ENCODE results near the gene VCY. TPM values are rescaled to one million over a fixed set of nuclear protein-coding genes. Genes with fewer than 3 reads are reported as not detected.
"Not testable (repeated sequence)": the region's sequence is repeated elsewhere in the genome, so short reads cannot be mapped to it uniquely, and the experiment has no call there.

The VCY gene
- polyA plus RNA-seq: not detected in 3 replicates
- not detected for polyA plus RNA-seq (2011; ENCODE audit: low read depth)
- not detected in 2 replicates for polyA plus RNA-seq (2011; cell fraction: cytosol; rRNA removed)
- polyA plus RNA-seq (2011; cell fraction: nucleus; rRNA removed): not detected in 2 replicates
- polyA plus RNA-seq (2012; ENCODE audit: low replicate concordance): not detected in 2 replicates
- not detected in 3 replicates for polyA minus RNA-seq
- polyA minus RNA-seq (2011; cell fraction: cytosol; rRNA and poly(A)+ RNA removed): not detected
- polyA minus RNA-seq (2011; cell fraction: nucleus; rRNA and poly(A)+ RNA removed): not detected in 2 replicates

DNA sequence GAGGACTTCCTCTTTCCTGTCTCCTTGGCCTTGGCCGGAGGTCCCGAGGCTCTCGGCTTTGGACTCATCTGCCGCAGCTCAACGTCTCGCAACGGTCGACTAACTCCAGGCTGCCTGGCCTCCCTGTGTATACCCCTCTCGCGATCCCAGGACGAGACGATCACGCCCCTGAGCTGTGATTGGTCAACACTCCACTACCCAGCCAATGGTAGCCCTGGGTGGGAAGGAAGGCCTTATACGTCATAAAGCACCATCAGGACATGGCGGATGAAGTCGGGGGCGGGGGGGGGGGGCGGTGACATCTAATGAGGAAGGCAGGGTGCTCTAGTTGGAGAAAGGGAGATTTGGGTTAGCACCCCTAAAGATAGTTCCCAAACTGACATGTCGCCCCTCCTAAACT, at the start of gene VCY:
Gene VCY, minus strand, starts transcription at position 101 of the 400 bp plus-strand sequence. Its CDS starts 33 bp downstream, at position 68.
- not testable (repeated sequence) for FAIRE-seq; H3K9ac ChIP-seq (ENCODE audit: control insufficient read depth, extremely low read depth, insufficient read depth, low read length)

GRCh38 chrY:14030395-14030794, 44.1 kb upstream of the VCY start:
- H3K27ac ChIP-seq (ENCODE audit: control insufficient read depth, insufficient read depth, low read length); H3K4me3 ChIP-seq (ENCODE audit: control insufficient read depth in 2 of 3, extremely low read depth in 1 of 3, insufficient read depth in 2 of 3, low read depth in 1 of 3, low read length in 3 of 3); H3K79me2 ChIP-seq (ENCODE audit: control insufficient read depth, insufficient read depth, low read length); H3K36me3 ChIP-seq (ENCODE audit: control insufficient read depth in 2 of 2, extremely low read depth in 1 of 2, insufficient read depth in 2 of 2, low read length in 2 of 2); dilution Hi-C loops (cut with MboI; ENCODE audit: extremely low pct_ligation_motif_present, low sequenced_read_pairs); H3K9ac ChIP-seq (ENCODE audit: control insufficient read depth, extremely low read depth, insufficient read depth, low read length); DNase-seq (ENCODE audit: low read depth, low spot score); H3K9me3 ChIP-seq (ENCODE audit: control insufficient read depth, low read depth, low read length); H4K20me1 ChIP-seq (ENCODE audit: control insufficient read depth, extremely low read depth, insufficient read depth, low read length); FAIRE-seq; H3K9me1 ChIP-seq (ENCODE audit: control insufficient read depth, extremely low read depth, insufficient read depth, low read length); H3K27me3 ChIP-seq (ENCODE audit: control insufficient read depth, extremely low read depth, insufficient read depth, low read length); H2AFZ ChIP-seq (ENCODE audit: control insufficient read depth, low read length); H3K4me2 ChIP-seq (ENCODE audit: control insufficient read depth, extremely low read depth, insufficient read depth, low read depth, low read length); H3K4me1 ChIP-seq (ENCODE audit: control insufficient read depth, extremely low read depth, insufficient read depth, low read length): not testable (repeated sequence)

More for the DNA sequence above, at the start of gene VCY:
- H2AFZ ChIP-seq (ENCODE audit: control insufficient read depth, low read length); H3K27me3 ChIP-seq (ENCODE audit: control insufficient read depth, extremely low read depth, insufficient read depth, low read length); dilution Hi-C loops (cut with MboI; ENCODE audit: extremely low pct_ligation_motif_present, low sequenced_read_pairs); H4K20me1 ChIP-seq (ENCODE audit: control insufficient read depth, extremely low read depth, insufficient read depth, low read length); DNase-seq (ENCODE audit: low read depth, low spot score); H3K36me3 ChIP-seq (ENCODE audit: control insufficient read depth in 2 of 2, extremely low read depth in 1 of 2, insufficient read depth in 2 of 2, low read length in 2 of 2); H3K4me2 ChIP-seq (ENCODE audit: control insufficient read depth, extremely low read depth, insufficient read depth, low read depth, low read length); H3K79me2 ChIP-seq (ENCODE audit: control insufficient read depth, insufficient read depth, low read length); H3K27ac ChIP-seq (ENCODE audit: control insufficient read depth, insufficient read depth, low read length); H3K9me3 ChIP-seq (ENCODE audit: control insufficient read depth, low read depth, low read length); H3K4me1 ChIP-seq (ENCODE audit: control insufficient read depth, extremely low read depth, insufficient read depth, low read length); H3K9me1 ChIP-seq (ENCODE audit: control insufficient read depth, extremely low read depth, insufficient read depth, low read length); H3K4me3 ChIP-seq (ENCODE audit: control insufficient read depth in 2 of 3, extremely low read depth in 1 of 3, insufficient read depth in 2 of 3, low read depth in 1 of 3, low read length in 3 of 3): not testable (repeated sequence)

GRCh38 chrY:14011916-14012315, 25.6 kb upstream of the VCY start:
- DNase-seq (ENCODE audit: low read depth, low spot score); H3K36me3 ChIP-seq (ENCODE audit: control insufficient read depth in 2 of 2, extremely low read depth in 1 of 2, insufficient read depth in 2 of 2, low read length in 2 of 2); FAIRE-seq; H3K9me3 ChIP-seq (ENCODE audit: control insufficient read depth, low read depth, low read length); H3K9ac ChIP-seq (ENCODE audit: control insufficient read depth, extremely low read depth, insufficient read depth, low read length); H3K4me2 ChIP-seq (ENCODE audit: control insufficient read depth, extremely low read depth, insufficient read depth, low read depth, low read length); H3K27me3 ChIP-seq (ENCODE audit: control insufficient read depth, extremely low read depth, insufficient read depth, low read length); dilution Hi-C loops (cut with MboI; ENCODE audit: extremely low pct_ligation_motif_present, low sequenced_read_pairs); H2AFZ ChIP-seq (ENCODE audit: control insufficient read depth, low read length); H3K9me1 ChIP-seq (ENCODE audit: control insufficient read depth, extremely low read depth, insufficient read depth, low read length); H3K27ac ChIP-seq (ENCODE audit: control insufficient read depth, insufficient read depth, low read length); H4K20me1 ChIP-seq (ENCODE audit: control insufficient read depth, extremely low read depth, insufficient read depth, low read length); H3K4me3 ChIP-seq (ENCODE audit: control insufficient read depth in 2 of 3, extremely low read depth in 1 of 3, insufficient read depth in 2 of 3, low read depth in 1 of 3, low read length in 3 of 3); H3K4me1 ChIP-seq (ENCODE audit: control insufficient read depth, extremely low read depth, insufficient read depth, low read length); H3K79me2 ChIP-seq (ENCODE audit: control insufficient read depth, insufficient read depth, low read length): not testable (repeated sequence)

GRCh38 chrY:13942406-13942805, 43.9 kb downstream of the VCY start:
- FAIRE-seq; H3K9me1 ChIP-seq (ENCODE audit: control insufficient read depth, extremely low read depth, insufficient read depth, low read length); H2AFZ ChIP-seq (ENCODE audit: control insufficient read depth, low read length); H3K79me2 ChIP-seq (ENCODE audit: control insufficient read depth, insufficient read depth, low read length); H3K4me3 ChIP-seq (ENCODE audit: control insufficient read depth in 2 of 3, extremely low read depth in 1 of 3, insufficient read depth in 2 of 3, low read depth in 1 of 3, low read length in 3 of 3); H3K9me3 ChIP-seq (ENCODE audit: control insufficient read depth, low read depth, low read length); dilution Hi-C loops (cut with MboI; ENCODE audit: extremely low pct_ligation_motif_present, low sequenced_read_pairs); H3K4me2 ChIP-seq (ENCODE audit: control insufficient read depth, extremely low read depth, insufficient read depth, low read depth, low read length); H3K27me3 ChIP-seq (ENCODE audit: control insufficient read depth, extremely low read depth, insufficient read depth, low read length); H3K27ac ChIP-seq (ENCODE audit: control insufficient read depth, insufficient read depth, low read length); H3K36me3 ChIP-seq (ENCODE audit: control insufficient read depth in 2 of 2, extremely low read depth in 1 of 2, insufficient read depth in 2 of 2, low read length in 2 of 2); H4K20me1 ChIP-seq (ENCODE audit: control insufficient read depth, extremely low read depth, insufficient read depth, low read length); H3K4me1 ChIP-seq (ENCODE audit: control insufficient read depth, extremely low read depth, insufficient read depth, low read length); DNase-seq (ENCODE audit: low read depth, low spot score); H3K9ac ChIP-seq (ENCODE audit: control insufficient read depth, extremely low read depth, insufficient read depth, low read length): not testable (repeated sequence)

Measured in keratinocyte (primary cell).